A549 (cell line): ENCODE data around the gene ZNRF2. TPM values are rescaled to one million over a fixed set of nuclear protein-coding genes. Genes with fewer than 3 reads are reported as not detected.

ENCODE experiments used
- ATAC-seq, 2 experiments: fragments of 200-7000 bp in 1 of 2; fragments of >200 bp in 1 of 2; cut with Nextera tagmentation in 1 of 2; cut with Tn5 transposase in 1 of 2; 3 replicates each; pipeline versions ENCODE4 v1.8.0 to v1.9.1; 2018 to 2020; ENCODE audit warnings: mild to moderate bottlenecking in 1 of 2, moderate library complexity in 1 of 2
- CTCF ChIA-PET: fragments of 300-600 bp; sonication (Branson Sonifier 250); formaldehyde crosslinking; extraction: SDS; loops from one replicate; lab custom pipeline; 2021; ENCODE audit warnings: antibody characterized with exemption, inconsistent platforms; lab: Yijun Ruan, JAX
- POLR2A ChIA-PET: fragments of 350-600 bp; formaldehyde crosslinking; extraction: SDS; loops from one replicate; lab custom pipeline; 2021; ENCODE audit warnings: antibody characterized with exemption, inconsistent platforms; lab: Yijun Ruan, JAX
- DNase-seq, 2 experiments: peaks; one replicate each; pipeline versions ENCODE4 v3.0.0 to v3.0.0-alpha.2; 2011 to 2016; ENCODE audit warnings: low read depth in 1 of 2, low spot score in 1 of 2
- FAIRE-seq: peaks from 2 replicates; lab custom pipeline; 2011; peaks lifted over from hg19 to GRCh38; lab: Jason Lieb, UNC
- H3K27ac ChIP-seq, 2 experiments: fragments of >200 bp; sonication (Bioruptor Twin); formaldehyde crosslinking; 3 replicates each; pipeline ENCODE4 v1.5.1; 2016 to 2017
- H3K4me1 ChIP-seq: fragments of >200 bp; sonication (Bioruptor Twin); formaldehyde crosslinking; 3 replicates; pipeline ENCODE4 v1.6.1; 2016
- H3K4me2 ChIP-seq: fragments of >200 bp; sonication (Bioruptor Twin); formaldehyde crosslinking; 3 replicates; pipeline ENCODE4 v1.6.1; 2016
- H3K4me3 ChIP-seq: fragments of >200 bp; sonication (Bioruptor Twin); formaldehyde crosslinking; 3 replicates; pipeline ENCODE4 v1.5.1; 2016
- H3K9me3 ChIP-seq: fragments of >200 bp; sonication (Bioruptor Twin); formaldehyde crosslinking; 3 replicates; pipeline ENCODE4 v1.6.1; 2016
- BHLHE40 ChIP-seq: IDR thresholded peaks from 2 replicates; pipeline ENCODE4 v1.6.1; 2012; ENCODE audit warnings: low read depth, low read length, inconsistent platforms
- CHD2 ChIP-seq: fragments of 150-350 bp; IDR thresholded peaks from 2 replicates; pipeline ENCODE4 v1.6.1; 2014; ENCODE audit warnings: low read length; ENCODE audit not compliant: partially characterized antibody
- CHD4 ChIP-seq: fragments of 200-600 bp; sonication (generic); IDR thresholded peaks from 2 replicates; pipeline ENCODE4 v1.6.1; 2016; ENCODE audit warnings: antibody characterized with exemption, mild to moderate bottlenecking, borderline replicate concordance
- EHF ChIP-seq: fragments of 250-450 bp; sonication (Bioruptor Pico); IDR thresholded peaks from 2 replicates; pipeline ENCODE4 v1.5.0; 2020; ENCODE audit warnings: mild to moderate bottlenecking
- EP300 ChIP-seq, 2 experiments: fragments of >200 bp; sonication (Bioruptor Twin); formaldehyde crosslinking; IDR thresholded peaks; 2 replicates in 1 of 2; 3 replicates in 1 of 2; pipeline ENCODE4 v1.6.1; 2016 to 2017
- ESRRA ChIP-seq: fragments of 150-350 bp; IDR thresholded peaks from 2 replicates; pipeline ENCODE4 v1.6.1; 2014; ENCODE audit warnings: mild to moderate bottlenecking, low read length, borderline replicate concordance
- FOSL2 ChIP-seq, 2 experiments: fragments of 450-650 bp in 1 of 2; fragments of >200 bp in 1 of 2; sonication (Bioruptor Twin) in 1 of 2; formaldehyde crosslinking; IDR thresholded peaks; 2 replicates each; pipeline versions ENCODE4 v1.5.0 to v1.6.1; 2016 to 2020; ENCODE audit warnings: mild to moderate bottlenecking in 1 of 2, moderate library complexity in 1 of 2
- GATA3 ChIP-seq: IDR thresholded peaks from 2 replicates; pipeline ENCODE4 v1.6.1; 2012; ENCODE audit warnings: borderline replicate concordance
- HDAC2 ChIP-seq: fragments of 200-600 bp; sonication (generic); IDR thresholded peaks from 2 replicates; pipeline ENCODE4 v1.6.1; 2016
- HOXA7 ChIP-seq: fragments of 250-450 bp; sonication (Bioruptor Pico); IDR thresholded peaks from 2 replicates; pipeline ENCODE4 v1.5.0; 2020; ENCODE audit warnings: mild to moderate bottlenecking, moderate library complexity
- HOXB13 ChIP-seq: fragments of 250-450 bp; sonication (Bioruptor Pico); IDR thresholded peaks from 2 replicates; pipeline ENCODE4 v1.5.0; 2020; ENCODE audit warnings: low read depth, mild to moderate bottlenecking, moderate library complexity
- JUN ChIP-seq, 2 experiments: fragments of >200 bp; sonication (Bioruptor Twin); formaldehyde crosslinking; IDR thresholded peaks; 2 replicates in 1 of 2; 3 replicates in 1 of 2; pipeline ENCODE4 v1.6.1; 2016 to 2017
- KDM5A ChIP-seq: fragments of 200-600 bp; sonication (generic); IDR thresholded peaks from 2 replicates; pipeline ENCODE4 v1.6.1; 2016; ENCODE audit warnings: antibody characterized with exemption, mild to moderate bottlenecking
- MAFK ChIP-seq: fragments of 450-650 bp; IDR thresholded peaks from 2 replicates; pipeline ENCODE4 v1.6.1; 2014; ENCODE audit not compliant: partially characterized antibody
- NFE2L2 ChIP-seq: fragments of 150-350 bp; conservative IDR thresholded peaks from 2 replicates; pipeline ENCODE4 v1.6.1; 2014; ENCODE audit warnings: low read length
- NR3C1 ChIP-seq: fragments of >200 bp; sonication (Bioruptor Twin); formaldehyde crosslinking; IDR thresholded peaks from 3 replicates; pipeline ENCODE4 v1.6.1; 2017
- PHF8 ChIP-seq: fragments of 200-600 bp; sonication (generic); IDR thresholded peaks from 2 replicates; pipeline ENCODE4 v1.6.1; 2016; ENCODE audit warnings: low read depth, mild to moderate bottlenecking, antibody characterized with exemption, moderate library complexity, borderline replicate concordance
- POLR2A ChIP-seq: IDR thresholded peaks from 2 replicates; pipeline ENCODE4 v1.6.1; 2012; ENCODE audit warnings: mild to moderate bottlenecking, low read length
- RCOR1 ChIP-seq: fragments of 150-350 bp; IDR thresholded peaks from 2 replicates; pipeline ENCODE4 v1.6.1; 2014; ENCODE audit warnings: antibody characterized with exemption, low read length, low read depth
- RFX5 ChIP-seq: fragments of 450-650 bp; IDR thresholded peaks from 2 replicates; pipeline ENCODE4 v1.7.1; 2014; ENCODE audit warnings: antibody characterized with exemption, mild to moderate bottlenecking, moderate library complexity
- TFCP2L1 ChIP-seq: fragments of 250-450 bp; sonication (Bioruptor Pico); IDR thresholded peaks from 2 replicates; pipeline ENCODE4 v1.5.0; 2021; ENCODE audit warnings: mild to moderate bottlenecking
- WGBS: methylation state at CpG from one replicate; pipeline ENCODE4 v1.1.6; 2017; ENCODE audit errors: missing lambda C conversion rate; 5-methylcytosine and 5-hydroxymethylcytosine counted together
- polyA plus RNA-seq, 4 experiments: library from polyadenylated mRNA; depleted of rRNA in 3 of 4; stranded (reverse); fragments of >200 nt; fragmentation: RNase III in 1 of 4; extraction: RNeasy Plus Mini Kit Qiagen cat#74134 plus additional on column Dnase treatment in 1 of 4; gene quantifications; 2 replicates in 3 of 4; 3 replicates in 1 of 4; pipeline ENCODE4 v1.2.3, GENCODE V29; 2011 to 2017
- TF ChIP-seq, protein P1 (sequence below): fragments of >200 bp; sonication (Bioruptor Twin); formaldehyde crosslinking; IDR thresholded peaks from 2 replicates; pipeline ENCODE4 v1.6.1; 2016
- TF ChIP-seq, protein P2 (sequence below): fragments of 150-350 bp; IDR thresholded peaks from 2 replicates; pipeline ENCODE4 v1.6.1; 2014; ENCODE audit warnings: low read depth, mild to moderate bottlenecking, low read length
- TF ChIP-seq, protein P3 (sequence below): IDR thresholded peaks from 2 replicates; pipeline ENCODE4 v1.6.1; 2012

Gene ZNRF2
- polyA plus RNA-seq, 2 of the 4 experiments (the other 2 are of a cell fraction) = 5.9 to 11.4 TPM

DNA sequence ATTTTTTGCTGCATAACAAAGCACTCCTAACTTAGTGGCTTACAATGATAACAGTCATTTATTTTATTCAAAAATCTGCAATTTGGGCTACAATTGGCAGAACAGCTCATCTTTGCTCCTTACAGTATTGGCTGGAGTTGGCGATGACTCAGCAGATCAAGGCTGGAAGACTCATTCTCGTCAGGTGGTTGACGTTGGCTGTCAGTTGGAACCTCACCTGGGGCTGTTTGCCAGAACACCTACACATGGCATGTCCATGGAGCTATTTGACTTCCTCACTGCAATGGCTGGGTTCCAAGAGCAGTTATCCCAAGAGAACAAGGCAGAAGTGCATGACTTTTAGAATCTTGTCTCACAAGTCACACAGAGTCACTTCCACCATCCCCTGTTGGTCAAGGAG lies 119.1 kb downstream of the ZNRF2 start:
- Histone ChIP-seq H3K4me1 (no peaks in the 10 kb centered on the region), H3K4me2 (no peak overlapping the region)
- FAIRE-seq = no peak
- CTCF ChIA-PET = interaction anchor here (0.8 kb wide), 1 partner anchor 10 kb away, joined by 4 read pairs; no protein-coding TSS in a partner anchor
- TF ChIP-seq FOSL2 (IDR thresholded peaks at IDR 0.05) (no peak), FOSL2 (CRISPR knock-in tag; IDR thresholded peaks at IDR 0.05) (no peak), CHD2 (no peak), ESRRA (no peak), MAFK (peak; percentile 89), EHF (CRISPR knock-in tag) (no peak), NFE2L2 (peak; percentile 68), KDM5A (no peak), EP300 (IDR thresholded peaks at IDR 0.05) (no peak), PHF8 (no peak), NR3C1 (no peak)
- TF ChIP-seq, all 56 proteins: peak for 2
- H3K27ac ChIP-seq = peak overlapping the region in 1 of 2 experiments; percentile 3; a peak in 1 of 6 replicates
- ATAC-seq (no peak), DNase-seq (no peak)
- WGBS = 75% methylated on average over 3 of the region's 3 CpGs
- no peak overlapping the region for H3K4me3 ChIP-seq
- H3K9me3 ChIP-seq = no peaks in the 10 kb centered on the region
- POLR2A ChIA-PET = no interaction called here

DNA sequence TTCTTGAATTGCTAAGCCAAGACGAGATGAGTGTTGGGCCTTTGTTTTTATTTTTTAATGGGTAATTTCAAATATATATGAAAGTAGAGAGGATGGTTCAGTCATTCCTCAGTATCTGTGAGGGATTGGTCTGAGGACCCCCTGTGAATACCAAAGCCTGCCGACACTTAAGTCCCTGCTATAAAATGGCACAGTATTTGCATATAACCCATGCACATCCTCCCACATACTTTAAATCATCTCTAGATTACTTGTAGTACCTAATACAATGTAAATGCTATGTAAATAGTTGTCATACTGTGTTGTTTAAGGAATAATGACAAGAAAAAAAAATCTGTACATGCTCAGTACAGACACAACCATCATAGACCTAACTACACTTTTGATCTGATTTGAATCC lies 120.8 kb downstream of the ZNRF2 start:
- no peaks in the 10 kb centered on the region for H3K9me3 ChIP-seq
- ChIA-PET POLR2A (no interaction called here), CTCF (interaction anchor here (1.0 kb wide), 1 partner anchor 8 kb away, joined by 3 read pairs; no protein-coding TSS in a partner anchor)
- no peak overlapping the region for H3K27ac ChIP-seq
- no peak overlapping the region for H3K4me3 ChIP-seq
- 91% methylated on average over 2 of the region's 2 CpGs for WGBS
- H3K4me2 ChIP-seq = no peak overlapping the region
- no peak for DNase-seq
- TF ChIP-seq HDAC2 (no peak), JUN (IDR thresholded peaks at IDR 0.05) (no peak), NR3C1 (no peak), POLR2A (no peak), HOXB13 (CRISPR knock-in tag) (no peak), HOXA7 (CRISPR knock-in tag) (no peak), TFCP2L1 (CRISPR knock-in tag) (no peak), EHF (CRISPR knock-in tag) (no peak), MAFK (no peak), EP300 (IDR thresholded peaks at IDR 0.05) (no peak)
- TF ChIP-seq, protein P1, sequence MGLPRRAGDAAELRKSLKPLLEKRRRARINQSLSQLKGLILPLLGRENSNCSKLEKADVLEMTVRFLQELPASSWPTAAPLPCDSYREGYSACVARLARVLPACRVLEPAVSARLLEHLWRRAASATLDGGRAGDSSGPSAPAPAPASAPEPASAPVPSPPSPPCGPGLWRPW = no peak
- TF ChIP-seq, protein P2, sequence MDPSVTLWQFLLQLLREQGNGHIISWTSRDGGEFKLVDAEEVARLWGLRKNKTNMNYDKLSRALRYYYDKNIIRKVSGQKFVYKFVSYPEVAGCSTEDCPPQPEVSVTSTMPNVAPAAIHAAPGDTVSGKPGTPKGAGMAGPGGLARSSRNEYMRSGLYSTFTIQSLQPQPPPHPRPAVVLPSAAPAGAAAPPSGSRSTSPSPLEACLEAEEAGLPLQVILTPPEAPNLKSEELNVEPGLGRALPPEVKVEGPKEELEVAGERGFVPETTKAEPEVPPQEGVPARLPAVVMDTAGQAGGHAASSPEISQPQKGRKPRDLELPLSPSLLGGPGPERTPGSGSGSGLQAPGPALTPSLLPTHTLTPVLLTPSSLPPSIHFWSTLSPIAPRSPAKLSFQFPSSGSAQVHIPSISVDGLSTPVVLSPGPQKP = no peak
- TF ChIP-seq, all 56 proteins: peak for 0
- FAIRE-seq (no peak), ATAC-seq (no peak)
- H3K4me1 ChIP-seq = no peaks in the 10 kb centered on the region

DNA sequence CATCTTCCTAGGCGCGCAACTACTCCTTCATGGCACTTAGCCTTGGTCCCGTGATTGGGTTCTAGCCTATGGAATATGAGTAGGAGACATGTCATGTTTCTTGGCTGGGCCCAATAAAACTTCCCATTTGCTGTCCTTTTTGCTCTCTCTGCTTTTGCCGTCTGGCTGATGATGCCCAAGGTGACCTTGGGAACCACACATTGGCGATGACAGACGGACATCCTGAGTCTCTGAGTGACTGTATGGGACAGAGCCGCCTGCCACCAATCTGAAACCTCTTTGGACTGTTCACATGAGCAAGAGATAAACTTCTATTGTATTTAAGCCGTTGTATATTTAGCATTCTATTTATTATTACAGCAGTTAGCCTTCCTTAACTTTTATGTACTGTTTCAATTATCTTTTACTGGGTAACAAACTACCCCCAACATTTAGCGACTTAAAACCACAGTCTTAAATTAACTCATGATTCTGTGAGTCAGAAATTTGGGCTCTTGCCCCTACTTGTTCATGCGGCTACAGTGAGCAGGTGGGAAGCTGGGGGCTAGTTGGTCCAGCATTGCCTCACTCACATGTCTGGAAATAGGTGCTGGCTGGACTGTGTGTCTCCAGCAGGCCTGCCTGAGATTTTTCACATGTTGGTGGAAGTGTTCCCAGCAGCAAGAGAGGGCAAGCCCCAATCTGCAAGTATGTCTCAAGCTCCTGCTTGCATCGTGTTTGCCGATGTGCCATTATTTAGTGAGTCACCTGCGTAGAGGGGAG lies 122.4 kb downstream of the ZNRF2 start:
- WGBS = 78% methylated on average over 13 of the region's 13 CpGs
- CTCF ChIA-PET = interaction anchor here (1.0 to 7.5 kb wide), 3 partner anchors 131 to 238 kb away, joined by 3 to 107 read pairs (median 3); no protein-coding TSS in a partner anchor
- DNase-seq (no peak), ATAC-seq (no peak), FAIRE-seq (no peak)
- Histone ChIP-seq H3K27ac (no peak overlapping the region), H3K4me1 (no peaks in the 10 kb centered on the region), H3K9me3 (no peaks in the 10 kb centered on the region), H3K4me2 (no peak overlapping the region), H3K4me3 (no peak overlapping the region)
- no peak for TF ChIP-seq RCOR1
- TF ChIP-seq BHLHE40 = no peak
- TF ChIP-seq GATA3 = no peak
- TF ChIP-seq CHD4 = no peak
- no peak for TF ChIP-seq JUN (IDR thresholded peaks at IDR 0.05)
- no peak for TF ChIP-seq RFX5
- TF ChIP-seq, protein P3, sequence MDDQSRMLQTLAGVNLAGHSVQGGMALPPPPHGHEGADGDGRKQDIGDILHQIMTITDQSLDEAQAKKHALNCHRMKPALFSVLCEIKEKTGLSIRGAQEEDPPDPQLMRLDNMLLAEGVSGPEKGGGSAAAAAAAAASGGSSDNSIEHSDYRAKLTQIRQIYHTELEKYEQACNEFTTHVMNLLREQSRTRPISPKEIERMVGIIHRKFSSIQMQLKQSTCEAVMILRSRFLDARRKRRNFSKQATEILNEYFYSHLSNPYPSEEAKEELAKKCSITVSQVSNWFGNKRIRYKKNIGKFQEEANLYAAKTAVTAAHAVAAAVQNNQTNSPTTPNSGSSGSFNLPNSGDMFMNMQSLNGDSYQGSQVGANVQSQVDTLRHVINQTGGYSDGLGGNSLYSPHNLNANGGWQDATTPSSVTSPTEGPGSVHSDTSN = no peak
- POLR2A ChIA-PET = interaction anchor here (0.7 kb wide), 1 partner anchor 72 kb away, joined by 5 read pairs; no protein-coding TSS in a partner anchor
